Left ventricle myocardium inferior (tissue), 1 donor: ENCODE data around the gene PITPNC1. TPM values are rescaled to one million over a fixed set of nuclear protein-coding genes. Genes with fewer than 3 reads are reported as not detected.

Experiments used
- DNase-seq: peaks from one replicate; pipeline ENCODE4 v3.0.0-alpha.2; 2020
- H3K27ac ChIP-seq: fragments of 200-600 bp; replicated peaks from 2 replicates; pipeline ENCODE4 v1.8.0; 2021
- H3K27me3 ChIP-seq: fragments of 200-600 bp; 2 replicates; pipeline ENCODE4 v1.8.0; 2021; ENCODE audit warnings: low read depth
- H3K36me3 ChIP-seq: fragments of 200-600 bp; 2 replicates; pipeline ENCODE4 v1.8.0; 2021
- H3K4me1 ChIP-seq: fragments of 200-600 bp; 2 replicates; pipeline ENCODE4 v1.8.0; 2021
- H3K4me3 ChIP-seq: fragments of 200-600 bp; 2 replicates; pipeline ENCODE4 v1.8.0; 2021; ENCODE audit warnings: mild to moderate bottlenecking, moderate library complexity
- H3K9me3 ChIP-seq: fragments of 200-600 bp; replicated peaks from 2 replicates; pipeline ENCODE4 v1.8.0; 2021
- CTCF ChIP-seq: fragments of 200-600 bp; IDR thresholded peaks from 2 replicates; pipeline ENCODE4 v1.8.0; 2021; ENCODE audit warnings: antibody characterized with exemption, mild to moderate bottlenecking, borderline replicate concordance
- intact Hi-C: fragments of 100-400 bp; cut with micrococcal nuclease; formaldehyde crosslinking; loops from one replicate; pipeline ENCODE4 v1.11.0; 2022
- total RNA-seq: library from RNA; stranded (reverse); fragmentation: NEBNext Ultra II Directional; extraction: Animal tissue kit (Norgen Biotek cat#: 25700); gene quantifications from one replicate; pipeline ENCODE4 v1.2.1, GENCODE V29; 2021
- donor health status: DM: no; HTN: yes; CAD: no; lungs with severe emphysema.

Gene PITPNC1
- total RNA-seq, 1 donor from 2014 or later, result 8.1 TPM

GRCh38 chr17:67517325-67517724 lies 140.2 kb downstream of the PITPNC1 start:
- Histone ChIP-seq H3K27me3 (no peaks in the 10 kb centered on the region), H3K27ac (no peak overlapping the region), H3K4me1 (peaks cover 36% of the 10 kb centered on the region), H3K9me3 (peaks cover 4% of the 10 kb centered on the region), H3K36me3 (no peaks in the 10 kb centered on the region), H3K4me3 (no peak overlapping the region)
- intact Hi-C loops, result no loop called here
- DNase-seq, result no peak
- no peak for TF ChIP-seq CTCF

- Histone ChIP-seq H3K9me3 (peaks cover 4% of the 10 kb centered on the region), H3K4me1 (peaks cover 36% of the 10 kb centered on the region), H3K36me3 (no peaks in the 10 kb centered on the region), H3K27ac (no peak overlapping the region), H3K27me3 (no peaks in the 10 kb centered on the region), H3K4me3 (no peak overlapping the region)
- DNase-seq, result no peak
- no peak for TF ChIP-seq CTCF
- intact Hi-C loops, result no loop called here
Measured at GRCh38 chr17:67518876-67519275, 141.8 kb downstream of the PITPNC1 start.

GRCh38 chr17:67519801-67520251 lies 142.7 kb downstream of the PITPNC1 start:
- Histone ChIP-seq H3K36me3 (no peaks in the 10 kb centered on the region), H3K27ac (no peak overlapping the region)

GRCh38 chr17:67520252-67520906 lies 143.3 kb downstream of the PITPNC1 start:
- Histone ChIP-seq H3K4me1 (peaks cover 27% of the 10 kb centered on the region), H3K27me3 (no peaks in the 10 kb centered on the region), H3K36me3 (no peaks in the 10 kb centered on the region), H3K27ac (no peak overlapping the region), H3K4me3 (peak overlapping the region; percentile 5), H3K9me3 (peaks cover 4% of the 10 kb centered on the region)
- DNase-seq, result no peak
- TF ChIP-seq CTCF, result no peak
- intact Hi-C loops, result no loop called here

More at GRCh38 chr17:67519801-67520251, 142.7 kb downstream of the PITPNC1 start:
- peaks cover 4% of the 10 kb centered on the region for H3K9me3 ChIP-seq
- no peak for TF ChIP-seq CTCF
- H3K27me3 ChIP-seq, result no peaks in the 10 kb centered on the region
- H3K4me1 ChIP-seq, result peaks cover 33% of the 10 kb centered on the region
- intact Hi-C loops, result no loop called here
- no peak overlapping the region for H3K4me3 ChIP-seq
- DNase-seq, result no peak

GRCh38 chr17:67520916-67521774 lies 144.1 kb downstream of the PITPNC1 start:
- Histone ChIP-seq H3K4me1 (peaks cover 20% of the 10 kb centered on the region), H3K27me3 (no peaks in the 10 kb centered on the region), H3K4me3 (no peak overlapping the region), H3K27ac (no peak overlapping the region), H3K9me3 (peaks cover 4% of the 10 kb centered on the region), H3K36me3 (no peaks in the 10 kb centered on the region)
- no peak for DNase-seq
- intact Hi-C loops, result no loop called here
- TF ChIP-seq CTCF, result no peak
